Type B pancreatic cell (in vitro differentiated cells): ENCODE measurements around the gene WDFY4. TPM values are rescaled to one million over a fixed set of nuclear protein-coding genes. Genes with fewer than 3 reads are reported as not detected.

ENCODE experiments used
- DNase-seq: peaks from one replicate; pipeline ENCODE4 v3.0.0; 2021; ENCODE audit warnings: mixed read lengths; ENCODE audit not compliant: unreplicated experiment; ENCODE audit errors: extremely low spot score
- H3K27ac Mint-ChIP-seq: 2 replicates; pipeline ENCODE4 v1.8.0; 2021; ENCODE audit warnings: mild to moderate bottlenecking, mixed read lengths
- H3K27me3 Mint-ChIP-seq: 2 replicates; pipeline ENCODE4 v1.8.0; 2021; ENCODE audit warnings: mixed read lengths
- H3K36me3 Mint-ChIP-seq: 2 replicates; pipeline ENCODE4 v1.8.0; 2021; ENCODE audit warnings: mixed read lengths
- H3K4me1 Mint-ChIP-seq: one replicate; pipeline ENCODE4 v1.8.0; 2021; ENCODE audit warnings: mixed read lengths; ENCODE audit not compliant: unreplicated experiment
- H3K4me3 Mint-ChIP-seq: 2 replicates; pipeline ENCODE4 v1.8.0; 2021; ENCODE audit warnings: mild to moderate bottlenecking, mixed read lengths
- H3K9me3 Mint-ChIP-seq: 2 replicates; pipeline ENCODE4 v1.8.0; 2021; ENCODE audit warnings: mixed read lengths
- total RNA-seq: library from RNA; stranded (reverse); gene quantifications from 2 replicates; pipeline ENCODE4 v1.2.1, GENCODE V29; 2021; ENCODE audit warnings: low replicate concordance
- TF ChIP-seq, protein P1 (sequence below): fragments of 200-600 bp; sonication (generic); conservative IDR thresholded peaks from 2 replicates; pipeline ENCODE4 v1.5.0; 2021; ENCODE audit warnings: antibody characterized with exemption, mild to moderate bottlenecking

Gene WDFY4
- total RNA-seq, 1 donor from 2014 or later, result 0.05 TPM

DNA sequence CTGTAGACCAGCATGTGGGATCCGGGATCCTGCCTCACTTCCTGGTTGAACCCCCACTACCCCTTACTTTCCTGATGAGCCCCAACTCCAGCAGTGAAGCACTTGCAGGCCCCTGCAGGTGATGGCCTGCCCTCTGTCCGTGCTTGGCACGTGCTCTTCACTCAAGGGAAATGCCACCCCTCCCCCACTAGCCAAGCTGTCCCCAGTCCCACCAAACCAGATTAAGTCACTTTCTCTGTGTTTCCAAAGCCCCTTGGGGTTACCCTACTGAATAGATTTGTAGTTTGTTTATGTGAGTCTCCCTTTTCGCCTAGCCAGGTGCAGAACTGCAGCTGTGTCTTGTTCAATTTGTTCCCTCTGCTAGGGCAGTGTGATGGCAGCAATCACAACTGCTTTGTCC lies 121.7 kb downstream of the WDFY4 start:
- Mint-ChIP-seq H3K27ac (no peak overlapping the region), H3K9me3 (no peaks in the 10 kb centered on the region), H3K27me3 (peaks cover 4% of the 10 kb centered on the region), H3K36me3 (no peaks in the 10 kb centered on the region), H3K4me3 (no peak overlapping the region), H3K4me1 (peaks cover 14% of the 10 kb centered on the region)
- TF ChIP-seq, protein P1, sequence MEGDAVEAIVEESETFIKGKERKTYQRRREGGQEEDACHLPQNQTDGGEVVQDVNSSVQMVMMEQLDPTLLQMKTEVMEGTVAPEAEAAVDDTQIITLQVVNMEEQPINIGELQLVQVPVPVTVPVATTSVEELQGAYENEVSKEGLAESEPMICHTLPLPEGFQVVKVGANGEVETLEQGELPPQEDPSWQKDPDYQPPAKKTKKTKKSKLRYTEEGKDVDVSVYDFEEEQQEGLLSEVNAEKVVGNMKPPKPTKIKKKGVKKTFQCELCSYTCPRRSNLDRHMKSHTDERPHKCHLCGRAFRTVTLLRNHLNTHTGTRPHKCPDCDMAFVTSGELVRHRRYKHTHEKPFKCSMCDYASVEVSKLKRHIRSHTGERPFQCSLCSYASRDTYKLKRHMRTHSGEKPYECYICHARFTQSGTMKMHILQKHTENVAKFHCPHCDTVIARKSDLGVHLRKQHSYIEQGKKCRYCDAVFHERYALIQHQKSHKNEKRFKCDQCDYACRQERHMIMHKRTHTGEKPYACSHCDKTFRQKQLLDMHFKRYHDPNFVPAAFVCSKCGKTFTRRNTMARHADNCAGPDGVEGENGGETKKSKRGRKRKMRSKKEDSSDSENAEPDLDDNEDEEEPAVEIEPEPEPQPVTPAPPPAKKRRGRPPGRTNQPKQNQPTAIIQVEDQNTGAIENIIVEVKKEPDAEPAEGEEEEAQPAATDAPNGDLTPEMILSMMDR, result no peak
- DNase-seq, result no peak

DNA sequence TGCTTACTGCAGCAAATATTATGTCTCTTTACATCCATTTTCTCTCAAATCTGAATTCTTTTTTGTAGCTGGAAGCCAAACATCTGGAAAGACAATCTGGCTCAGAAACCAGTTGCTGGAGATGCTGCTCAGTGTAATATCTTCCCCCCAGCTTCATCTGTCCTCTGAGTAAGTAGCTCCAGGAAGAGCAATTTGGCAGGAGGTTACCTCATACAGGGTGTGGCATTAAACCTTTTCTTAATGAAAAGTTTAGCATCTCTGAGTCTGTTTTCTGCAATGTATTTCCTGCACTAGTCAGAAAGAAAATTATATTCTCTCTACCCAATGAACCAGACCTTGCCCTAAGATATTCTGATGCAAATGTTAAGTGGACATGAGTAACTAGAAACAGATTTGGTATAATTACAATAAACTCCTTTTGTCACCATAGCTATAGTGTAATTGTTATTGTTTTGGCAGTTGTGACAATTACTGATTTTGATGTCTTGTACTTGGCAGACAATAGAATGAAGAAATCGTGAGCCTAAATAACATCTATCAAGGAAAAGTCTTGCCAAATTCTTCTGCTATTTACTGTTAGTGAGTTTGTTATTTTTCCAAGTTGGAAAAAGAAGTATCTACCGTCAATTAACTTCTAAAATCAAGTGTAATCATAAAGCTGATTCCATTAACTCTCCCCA lies 123.3 kb downstream of the WDFY4 start:
- no peak overlapping the region for H3K27ac Mint-ChIP-seq
- H3K27me3 Mint-ChIP-seq, result peaks cover 5% of the 10 kb centered on the region
- TF ChIP-seq, protein P1, result no peak
- no peaks in the 10 kb centered on the region for H3K36me3 Mint-ChIP-seq
- H3K9me3 Mint-ChIP-seq, result no peaks in the 10 kb centered on the region
- H3K4me1 Mint-ChIP-seq, result peaks cover 14% of the 10 kb centered on the region
- no peak for DNase-seq
- H3K4me3 Mint-ChIP-seq, result no peak overlapping the region

DNA sequence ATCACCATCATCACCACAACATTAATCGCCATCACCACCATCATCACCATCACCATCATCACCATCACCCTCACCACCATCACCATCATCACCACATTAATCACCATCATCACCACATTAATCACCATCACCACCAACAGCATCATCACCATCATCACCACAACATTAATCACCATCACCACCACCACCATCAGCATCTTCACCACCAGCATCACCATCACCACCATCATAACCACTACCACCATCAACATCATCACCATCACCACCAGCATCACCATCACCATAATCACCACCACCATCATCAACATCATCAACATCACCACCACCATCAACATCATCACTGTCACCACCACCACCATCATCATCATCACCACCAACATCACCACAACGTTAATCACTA lies 124.6 kb downstream of the WDFY4 start:
- Mint-ChIP-seq H3K36me3 (no peaks in the 10 kb centered on the region), H3K4me3 (no peak overlapping the region), H3K27ac (no peak overlapping the region), H3K4me1 (peaks cover 10% of the 10 kb centered on the region), H3K9me3 (no peaks in the 10 kb centered on the region), H3K27me3 (peaks cover 5% of the 10 kb centered on the region)
- TF ChIP-seq, protein P1, result no peak
- DNase-seq, result no peak

DNA sequence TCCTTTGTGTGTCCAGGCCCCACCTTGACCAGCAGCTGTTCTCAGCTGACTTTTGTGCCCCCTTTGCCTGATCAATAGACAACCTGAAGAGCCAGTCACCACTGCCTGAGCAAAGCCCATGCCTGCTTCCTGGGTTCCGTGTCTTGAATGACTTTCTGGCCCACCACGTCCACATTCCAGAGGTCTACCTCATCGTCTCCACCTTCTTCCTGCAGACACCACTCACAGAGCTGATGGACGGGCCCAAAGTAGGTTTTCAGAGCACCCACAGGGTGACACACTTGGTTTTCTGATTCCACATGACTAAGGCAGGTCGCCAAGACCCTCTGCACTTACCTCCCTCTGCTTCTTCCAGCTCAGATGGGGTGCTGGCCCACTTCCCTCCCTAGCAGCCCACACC lies 126.8 kb downstream of the WDFY4 start:
- H3K27ac Mint-ChIP-seq, result no peak overlapping the region

GRCh38 chr10:48811917-48812316 lies 127.2 kb downstream of the WDFY4 start:
- Mint-ChIP-seq H3K4me3 (no peak overlapping the region), H3K27ac (no peak overlapping the region), H3K27me3 (peaks cover 5% of the 10 kb centered on the region), H3K36me3 (no peaks in the 10 kb centered on the region), H3K4me1 (no peaks in the 10 kb centered on the region), H3K9me3 (no peaks in the 10 kb centered on the region)
- TF ChIP-seq, protein P1, result no peak
- DNase-seq, result no peak

More for the DNA sequence above, 126.8 kb downstream of the WDFY4 start:
- no peaks in the 10 kb centered on the region for H3K36me3 Mint-ChIP-seq
- TF ChIP-seq, protein P1, result no peak
- no peak overlapping the region for H3K4me3 Mint-ChIP-seq
- peaks cover 5% of the 10 kb centered on the region for H3K27me3 Mint-ChIP-seq
- H3K9me3 Mint-ChIP-seq, result no peaks in the 10 kb centered on the region
- no peaks in the 10 kb centered on the region for H3K4me1 Mint-ChIP-seq
- DNase-seq, result no peak

- H3K36me3 Mint-ChIP-seq, result no peaks in the 10 kb centered on the region
- peaks cover 5% of the 10 kb centered on the region for H3K27me3 Mint-ChIP-seq
- H3K27ac Mint-ChIP-seq, result no peak overlapping the region
- H3K4me1 Mint-ChIP-seq, result no peaks in the 10 kb centered on the region
- no peak for DNase-seq
- TF ChIP-seq, protein P1, result no peak
- H3K4me3 Mint-ChIP-seq, result no peak overlapping the region
- H3K9me3 Mint-ChIP-seq, result no peaks in the 10 kb centered on the region
Measured at GRCh38 chr10:48813291-48813690, 128.6 kb downstream of the WDFY4 start.
